ENCODE measurements around the gene MSI2.

DNA sequence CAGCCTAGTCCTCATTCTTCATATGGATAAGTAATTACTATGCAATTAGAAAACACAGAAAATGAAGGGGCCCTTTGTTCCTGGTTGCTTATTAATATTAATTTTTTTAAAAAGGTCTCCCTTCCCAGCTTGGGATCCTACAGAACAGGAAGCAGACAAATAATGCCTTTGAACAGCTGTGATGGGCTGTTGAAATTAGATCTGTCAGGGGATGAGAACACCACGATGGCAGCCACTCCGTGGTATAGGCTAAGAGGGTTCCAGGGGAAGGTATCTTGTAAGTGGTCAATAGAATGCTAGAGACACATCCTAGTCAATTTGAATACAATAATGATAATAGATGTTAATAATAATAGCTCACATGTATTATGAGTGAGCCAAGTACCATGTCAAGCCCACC is 405.7 kb downstream of the MSI2 start:
- TF ChIP-seq, protein P1, sequence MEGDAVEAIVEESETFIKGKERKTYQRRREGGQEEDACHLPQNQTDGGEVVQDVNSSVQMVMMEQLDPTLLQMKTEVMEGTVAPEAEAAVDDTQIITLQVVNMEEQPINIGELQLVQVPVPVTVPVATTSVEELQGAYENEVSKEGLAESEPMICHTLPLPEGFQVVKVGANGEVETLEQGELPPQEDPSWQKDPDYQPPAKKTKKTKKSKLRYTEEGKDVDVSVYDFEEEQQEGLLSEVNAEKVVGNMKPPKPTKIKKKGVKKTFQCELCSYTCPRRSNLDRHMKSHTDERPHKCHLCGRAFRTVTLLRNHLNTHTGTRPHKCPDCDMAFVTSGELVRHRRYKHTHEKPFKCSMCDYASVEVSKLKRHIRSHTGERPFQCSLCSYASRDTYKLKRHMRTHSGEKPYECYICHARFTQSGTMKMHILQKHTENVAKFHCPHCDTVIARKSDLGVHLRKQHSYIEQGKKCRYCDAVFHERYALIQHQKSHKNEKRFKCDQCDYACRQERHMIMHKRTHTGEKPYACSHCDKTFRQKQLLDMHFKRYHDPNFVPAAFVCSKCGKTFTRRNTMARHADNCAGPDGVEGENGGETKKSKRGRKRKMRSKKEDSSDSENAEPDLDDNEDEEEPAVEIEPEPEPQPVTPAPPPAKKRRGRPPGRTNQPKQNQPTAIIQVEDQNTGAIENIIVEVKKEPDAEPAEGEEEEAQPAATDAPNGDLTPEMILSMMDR (IDR thresholded peaks at IDR 0.05; ENCODE audit: insufficient read depth, low read depth, low read length): no peak
- no peak for TF ChIP-seq EZH2 (IDR thresholded peaks at IDR 0.05; ENCODE audit: insufficient read depth, low read length)
